ENCODE results near the gene MEI4.
"Not testable (repeated sequence)": the region's sequence is repeated elsewhere in the genome, so short reads cannot be mapped to it uniquely, and the experiment has no call there.

The MEI4 gene

GRCh38 chr6:77707603-77708002 is 54.8 kb downstream of the MEI4 start:
- no peak for DNase-seq (ENCODE audit: low spot score)
- in situ Hi-C loops (cut with MboI; ENCODE audit: low sequenced_read_pairs, unreplicated experiment) = no loop called here

GRCh38 chr6:77715588-77715987 is 62.7 kb downstream of the MEI4 start:
- no peak for TF ChIP-seq CTCF (IDR thresholded peaks at IDR 0.05; ENCODE audit: borderline replicate concordance, control extremely low read depth, extremely low read depth, insufficient read depth, missing control alignments)
- DNase-seq (ENCODE audit: low spot score) = no peak
- in situ Hi-C loops (cut with MboI; ENCODE audit: low sequenced_read_pairs, unreplicated experiment) = no loop called here

More at GRCh38 chr6:77707603-77708002, 54.8 kb downstream of the MEI4 start:
- TF ChIP-seq CTCF (IDR thresholded peaks at IDR 0.05; ENCODE audit: borderline replicate concordance, control extremely low read depth, extremely low read depth, insufficient read depth, missing control alignments) = no peak

- TF ChIP-seq CTCF (IDR thresholded peaks at IDR 0.05; ENCODE audit: borderline replicate concordance, control extremely low read depth, extremely low read depth, insufficient read depth, missing control alignments) = no peak
- DNase-seq (ENCODE audit: low spot score) = no peak
- in situ Hi-C loops (cut with MboI; ENCODE audit: low sequenced_read_pairs, unreplicated experiment) = no loop called here
These were observed 63.5 kb downstream of the MEI4 start for GRCh38 chr6:77716311-77716710.

- in situ Hi-C loops (cut with MboI; ENCODE audit: low sequenced_read_pairs, unreplicated experiment); DNase-seq (ENCODE audit: low spot score): not testable (repeated sequence)
These were observed 83.2 kb downstream of the MEI4 start for GRCh38 chr6:77736010-77736409.

GRCh38 chr6:77740380-77740779 is 87.5 kb downstream of the MEI4 start:
- DNase-seq (ENCODE audit: low spot score) = peak; percentile 11
- TF ChIP-seq CTCF (IDR thresholded peaks at IDR 0.05; ENCODE audit: borderline replicate concordance, control extremely low read depth, extremely low read depth, insufficient read depth, missing control alignments) = peak; percentile 25
- in situ Hi-C loops (cut with MboI; ENCODE audit: low sequenced_read_pairs, unreplicated experiment) = no loop called here

- in situ Hi-C loops (cut with MboI; ENCODE audit: low sequenced_read_pairs, unreplicated experiment); DNase-seq (ENCODE audit: low spot score): not testable (repeated sequence)
These were observed 99.3 kb downstream of the MEI4 start for GRCh38 chr6:77752156-77752555.

GRCh38 chr6:77762386-77762785 is 109.5 kb downstream of the MEI4 start:
- in situ Hi-C loops (cut with MboI; ENCODE audit: low sequenced_read_pairs, unreplicated experiment) = no loop called here
- no peak for TF ChIP-seq CTCF (IDR thresholded peaks at IDR 0.05; ENCODE audit: borderline replicate concordance, control extremely low read depth, extremely low read depth, insufficient read depth, missing control alignments)
- DNase-seq (ENCODE audit: low spot score) = no peak

- in situ Hi-C loops (cut with MboI; ENCODE audit: low sequenced_read_pairs, unreplicated experiment) = no loop called here
- TF ChIP-seq CTCF (IDR thresholded peaks at IDR 0.05; ENCODE audit: borderline replicate concordance, control extremely low read depth, extremely low read depth, insufficient read depth, missing control alignments) = no peak
- DNase-seq (ENCODE audit: low spot score) = no peak
These were observed 110.3 kb downstream of the MEI4 start for GRCh38 chr6:77763124-77763523.
